SU-DHL-6 (cell line): Measurements from ENCODE around the gene CLIC4.

Experiments
- H2AFZ ChIP-seq: fragments of 200-600 bp; sonication (generic); 2 replicates; pipeline ENCODE4 v1.6.1; 2014; ENCODE audit warnings: low read depth, mild to moderate bottlenecking, moderate library complexity, mixed read lengths, antibody characterized with exemption, low read length; ENCODE audit not compliant: severe bottlenecking
- H3F3A ChIP-seq: fragments of 200-600 bp; shearing (Covaris generic); 2 replicates; pipeline ENCODE4 v1.6.0; 2016; ENCODE audit warnings: antibody characterized with exemption, mild to moderate bottlenecking; ENCODE audit not compliant: insufficient read depth
- H3K27ac ChIP-seq: fragments of 200-600 bp; sonication (generic); 2 replicates; pipeline ENCODE4 v1.5.1; 2016; ENCODE audit warnings: low read depth, mild to moderate bottlenecking, low read length, moderate library complexity, mixed read lengths
- H3K27me3 ChIP-seq: fragments of 200-600 bp; sonication (generic), shearing (Covaris generic); 2 replicates; pipeline ENCODE4 v1.6.0; 2014; ENCODE audit warnings: mild to moderate bottlenecking, low read length
- H3K36me3 ChIP-seq: fragments of 200-600 bp; sonication (generic); 2 replicates; pipeline ENCODE4 v1.6.1; 2014; ENCODE audit warnings: mild to moderate bottlenecking, low read length, mixed read lengths
- H3K4me2 ChIP-seq: fragments of 300-600, 200-600 bp; shearing (Covaris generic), sonication (generic); 2 replicates; pipeline ENCODE4 v1.6.0; 2014; ENCODE audit warnings: low read length, low read depth, mild to moderate bottlenecking; ENCODE audit not compliant: poor library complexity, severe bottlenecking
- H3K4me3 ChIP-seq: fragments of 200-600 bp; sonication (generic); 2 replicates; pipeline ENCODE4 v1.5.1; 2014; ENCODE audit warnings: antibody characterized with exemption, low read length, mild to moderate bottlenecking, mixed read lengths; ENCODE audit not compliant: insufficient read depth, poor library complexity, severe bottlenecking
- H3K79me2 ChIP-seq: fragments of 200-600 bp; sonication (generic); 2 replicates; pipeline ENCODE4 v1.6.1; 2014; ENCODE audit warnings: mild to moderate bottlenecking, low read length, moderate library complexity; ENCODE audit not compliant: insufficient read depth
- H3K9ac ChIP-seq: fragments of 200-600 bp; sonication (generic); 2 replicates; pipeline ENCODE4 v1.7.0; 2014; ENCODE audit warnings: mild to moderate bottlenecking, low read length
- H3K9me2 ChIP-seq: fragments of 200-600 bp; sonication (generic); replicated peaks from 2 replicates; pipeline ENCODE4 v1.6.1; 2014; ENCODE audit warnings: low read length; ENCODE audit not compliant: insufficient read depth
- H3K9me3 ChIP-seq: fragments of 200-600 bp; sonication (generic); 2 replicates; pipeline ENCODE4 v1.6.1; 2014; ENCODE audit warnings: low read length, mixed read lengths; ENCODE audit not compliant: insufficient read depth
- H4K20me1 ChIP-seq: fragments of 200-600 bp; sonication (generic); 2 replicates; pipeline ENCODE4 v1.6.1; 2014; ENCODE audit warnings: low read depth, mild to moderate bottlenecking, antibody characterized with exemption, low read length, moderate library complexity, mixed read lengths
- EZH2phosphoT487 ChIP-seq: fragments of 200-600 bp; sonication (generic), shearing (Covaris generic); conservative IDR thresholded peaks from 2 replicates; pipeline ENCODE4 v1.6.1; 2018; ENCODE audit warnings: mild to moderate bottlenecking, antibody characterized with exemption, low read length, moderate library complexity, mixed read lengths
- TF ChIP-seq, protein P1 (sequence below): fragments of 200-600 bp; sonication (generic); IDR thresholded peaks from one replicate; pipeline ENCODE4 v1.5.1; 2017; ENCODE audit warnings: antibody characterized with exemption, mild to moderate bottlenecking, low read length, moderate library complexity; ENCODE audit not compliant: insufficient read depth, poor library complexity, severe bottlenecking

Gene CLIC4

DNA sequence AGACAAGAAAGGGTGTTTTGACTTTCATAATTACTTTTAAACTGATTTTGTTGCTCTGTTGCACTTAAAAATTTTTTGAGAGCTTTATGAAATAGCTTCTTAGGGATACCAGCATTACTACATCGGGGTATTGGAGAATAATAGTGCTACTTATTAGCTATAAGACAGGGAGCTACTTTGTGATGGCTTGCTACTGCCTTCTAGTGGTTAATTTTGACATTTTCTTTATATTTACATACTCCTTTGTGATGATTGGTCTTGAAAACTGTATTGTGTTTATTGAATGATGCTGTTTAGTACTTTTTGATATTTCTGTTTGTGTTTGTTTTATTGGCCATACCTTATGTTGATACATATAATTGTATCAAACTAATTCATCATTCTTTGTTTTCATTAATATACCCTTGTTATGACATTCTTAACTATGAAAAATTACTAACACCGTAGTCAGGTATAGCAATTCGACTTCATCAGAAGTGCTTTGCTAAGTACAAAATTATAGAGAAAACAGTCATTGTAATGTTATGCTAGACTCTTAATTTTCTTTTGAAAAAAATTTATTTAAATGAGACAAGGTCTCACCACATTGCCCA lies 85.5 kb downstream of the CLIC4 start:
- Histone ChIP-seq H2AFZ (no peak overlapping the region), H3K9me2 (no peaks in the 10 kb centered on the region), H3K36me3 (peaks cover 32% of the 10 kb centered on the region), H4K20me1 (peaks cover 32% of the 10 kb centered on the region), H3K4me3 (no peak overlapping the region), H3K9ac (no peak overlapping the region), H3F3A (peaks cover 57% of the 10 kb centered on the region), H3K4me2 (no peak overlapping the region), H3K27ac (peak overlapping the region; percentile 17; the same call in 1 of the 2 replicates), H3K9me3 (no peaks in the 10 kb centered on the region), H3K79me2 (peaks cover 71% of the 10 kb centered on the region), H3K27me3 (no peaks in the 10 kb centered on the region)
- TF ChIP-seq EZH2phosphoT487: no peak
- TF ChIP-seq, protein P1, sequence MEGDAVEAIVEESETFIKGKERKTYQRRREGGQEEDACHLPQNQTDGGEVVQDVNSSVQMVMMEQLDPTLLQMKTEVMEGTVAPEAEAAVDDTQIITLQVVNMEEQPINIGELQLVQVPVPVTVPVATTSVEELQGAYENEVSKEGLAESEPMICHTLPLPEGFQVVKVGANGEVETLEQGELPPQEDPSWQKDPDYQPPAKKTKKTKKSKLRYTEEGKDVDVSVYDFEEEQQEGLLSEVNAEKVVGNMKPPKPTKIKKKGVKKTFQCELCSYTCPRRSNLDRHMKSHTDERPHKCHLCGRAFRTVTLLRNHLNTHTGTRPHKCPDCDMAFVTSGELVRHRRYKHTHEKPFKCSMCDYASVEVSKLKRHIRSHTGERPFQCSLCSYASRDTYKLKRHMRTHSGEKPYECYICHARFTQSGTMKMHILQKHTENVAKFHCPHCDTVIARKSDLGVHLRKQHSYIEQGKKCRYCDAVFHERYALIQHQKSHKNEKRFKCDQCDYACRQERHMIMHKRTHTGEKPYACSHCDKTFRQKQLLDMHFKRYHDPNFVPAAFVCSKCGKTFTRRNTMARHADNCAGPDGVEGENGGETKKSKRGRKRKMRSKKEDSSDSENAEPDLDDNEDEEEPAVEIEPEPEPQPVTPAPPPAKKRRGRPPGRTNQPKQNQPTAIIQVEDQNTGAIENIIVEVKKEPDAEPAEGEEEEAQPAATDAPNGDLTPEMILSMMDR: peak; percentile 47

DNA sequence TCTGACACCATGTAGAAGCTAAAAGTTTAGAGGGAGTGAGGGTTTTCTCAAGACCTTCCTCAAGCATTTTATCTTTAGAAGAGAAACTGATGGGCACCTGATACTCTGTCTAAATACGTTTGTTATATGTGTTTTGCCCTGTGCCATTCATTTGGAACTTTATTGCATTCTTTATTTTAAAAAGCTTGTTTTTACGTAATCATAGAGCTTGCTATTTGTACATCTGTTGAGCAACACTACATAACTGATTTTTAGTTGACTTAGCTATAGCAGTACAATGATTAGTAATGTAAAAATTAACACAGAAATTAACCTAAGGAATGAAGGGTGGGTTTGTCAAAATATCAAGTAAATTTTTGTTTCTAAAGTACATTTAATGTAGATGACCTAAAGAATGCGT lies 96.3 kb downstream of the CLIC4 start:
- H3F3A ChIP-seq: peaks cover 30% of the 10 kb centered on the region

DNA sequence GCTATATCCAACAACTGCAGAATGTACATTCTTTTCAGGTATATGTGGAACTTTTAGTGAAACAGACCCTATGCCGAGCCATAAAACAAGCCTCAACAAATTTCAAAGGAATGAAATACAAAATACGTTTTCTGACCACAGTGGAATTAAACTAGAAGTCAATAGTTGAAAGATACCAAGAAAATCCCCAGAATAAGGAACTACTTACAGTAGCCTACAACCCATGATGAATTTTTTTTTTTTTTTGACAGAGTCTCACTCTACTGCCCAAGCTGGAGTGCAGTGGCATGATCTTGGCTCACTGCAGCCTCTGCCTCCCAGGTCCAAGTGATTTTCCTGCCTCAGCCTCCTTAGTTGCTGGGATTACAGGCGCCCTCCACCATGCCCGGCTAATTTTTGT lies 101.4 kb downstream of the CLIC4 start:
- Histone ChIP-seq H3K4me3 (no peak overlapping the region), H3K9me2 (no peaks in the 10 kb centered on the region), H2AFZ (no peak overlapping the region), H3K9ac (no peak overlapping the region), H4K20me1 (no peaks in the 10 kb centered on the region), H3K27ac (no peak overlapping the region), H3K27me3 (no peaks in the 10 kb centered on the region), H3F3A (peaks cover 55% of the 10 kb centered on the region), H3K79me2 (no peaks in the 10 kb centered on the region), H3K9me3 (no peaks in the 10 kb centered on the region), H3K4me2 (no peak overlapping the region), H3K36me3 (peaks cover 24% of the 10 kb centered on the region; the same call in 1 of the 2 replicates)
- no peak for TF ChIP-seq EZH2phosphoT487
- TF ChIP-seq, protein P1: no peak

More for the DNA sequence above, 96.3 kb downstream of the CLIC4 start:
- Histone ChIP-seq H3K4me3 (no peak overlapping the region), H3K4me2 (no peak overlapping the region), H3K9ac (no peak overlapping the region), H3K27me3 (no peaks in the 10 kb centered on the region), H3K27ac (no peak overlapping the region), H3K9me2 (no peaks in the 10 kb centered on the region), H3K9me3 (no peaks in the 10 kb centered on the region), H3K36me3 (peaks cover 54% of the 10 kb centered on the region), H4K20me1 (peaks cover 16% of the 10 kb centered on the region), H2AFZ (no peak overlapping the region), H3K79me2 (peaks cover 25% of the 10 kb centered on the region)
- TF ChIP-seq, protein P1: no peak
- no peak for TF ChIP-seq EZH2phosphoT487
